OCI-LY7 (cell line): ENCODE data around the gene KCND3.

Source experiments
- EZH2phosphoT487 ChIP-seq: fragments of 200-600 bp; sonication (generic); IDR thresholded peaks from 2 replicates; pipeline ENCODE4 v1.6.1; 2018; ENCODE audit warnings: low read depth, borderline replicate concordance, mild to moderate bottlenecking, mixed run types, antibody characterized with exemption, low read length, moderate library complexity, mixed read lengths
- TF ChIP-seq, protein P1 (sequence below): fragments of 200-600 bp; sonication (generic); conservative IDR thresholded peaks from 2 replicates; pipeline ENCODE4 v1.5.1; 2014; ENCODE audit warnings: mild to moderate bottlenecking, antibody characterized with exemption, low read length, moderate library complexity, mixed read lengths

DNA sequence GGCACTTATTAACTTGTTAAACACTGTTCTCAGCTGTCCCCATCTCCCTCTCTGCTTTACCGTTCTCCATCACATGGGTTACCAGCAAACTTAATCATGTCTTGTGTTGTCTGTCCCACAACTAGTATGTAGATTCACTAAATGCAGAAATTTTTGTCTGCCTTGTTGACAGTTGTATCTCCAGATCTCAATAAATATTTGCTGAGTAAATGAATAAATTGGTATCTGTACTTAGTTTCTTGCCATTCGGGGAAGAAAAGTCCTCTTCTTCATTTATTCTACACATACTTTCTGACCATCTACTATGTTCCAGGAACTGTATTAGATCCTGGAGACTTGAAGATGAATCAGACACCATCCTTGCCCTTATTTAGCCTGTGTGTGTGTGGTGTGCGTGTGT, 97.9 kb downstream of the KCND3 start:
- TF ChIP-seq, protein P1, sequence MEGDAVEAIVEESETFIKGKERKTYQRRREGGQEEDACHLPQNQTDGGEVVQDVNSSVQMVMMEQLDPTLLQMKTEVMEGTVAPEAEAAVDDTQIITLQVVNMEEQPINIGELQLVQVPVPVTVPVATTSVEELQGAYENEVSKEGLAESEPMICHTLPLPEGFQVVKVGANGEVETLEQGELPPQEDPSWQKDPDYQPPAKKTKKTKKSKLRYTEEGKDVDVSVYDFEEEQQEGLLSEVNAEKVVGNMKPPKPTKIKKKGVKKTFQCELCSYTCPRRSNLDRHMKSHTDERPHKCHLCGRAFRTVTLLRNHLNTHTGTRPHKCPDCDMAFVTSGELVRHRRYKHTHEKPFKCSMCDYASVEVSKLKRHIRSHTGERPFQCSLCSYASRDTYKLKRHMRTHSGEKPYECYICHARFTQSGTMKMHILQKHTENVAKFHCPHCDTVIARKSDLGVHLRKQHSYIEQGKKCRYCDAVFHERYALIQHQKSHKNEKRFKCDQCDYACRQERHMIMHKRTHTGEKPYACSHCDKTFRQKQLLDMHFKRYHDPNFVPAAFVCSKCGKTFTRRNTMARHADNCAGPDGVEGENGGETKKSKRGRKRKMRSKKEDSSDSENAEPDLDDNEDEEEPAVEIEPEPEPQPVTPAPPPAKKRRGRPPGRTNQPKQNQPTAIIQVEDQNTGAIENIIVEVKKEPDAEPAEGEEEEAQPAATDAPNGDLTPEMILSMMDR, result no peak
- TF ChIP-seq EZH2phosphoT487, result no peak
